Stomach smooth muscle (tissue), 2 donors: ENCODE results near the gene SPAG9.

ENCODE experiments used
- H3K27ac ChIP-seq: one replicate; pipeline ENCODE4 v1.7.0; 2013; ENCODE audit warnings: mild to moderate bottlenecking, low read length, inconsistent platforms
- H3K27me3 ChIP-seq, 2 donors: one replicate each; pipeline ENCODE4 v1.7.0; 2013; ENCODE audit warnings: low read length in 2 of 2; ENCODE audit not compliant: insufficient read depth in 2 of 2, control insufficient read depth in 1 of 2
- H3K36me3 ChIP-seq, 2 donors: one replicate each; pipeline ENCODE4 v1.7.0; 2013; ENCODE audit warnings: low read length in 2 of 2; ENCODE audit not compliant: control insufficient read depth in 2 of 2, insufficient read depth in 2 of 2
- H3K4me1 ChIP-seq: one replicate; pipeline ENCODE4 v1.7.0; 2013; ENCODE audit warnings: low read length; ENCODE audit not compliant: control insufficient read depth, insufficient read depth
- H3K4me3 ChIP-seq, 2 donors: one replicate each; pipeline ENCODE4 v1.7.0; 2013; ENCODE audit warnings: low read length in 2 of 2
- H3K9ac ChIP-seq, 2 donors: one replicate each; pipeline ENCODE4 v1.7.0; 2013; ENCODE audit warnings: low read length in 2 of 2, mild to moderate bottlenecking in 1 of 2
- H3K9me3 ChIP-seq, 2 donors: one replicate each; pipeline ENCODE4 v1.7.0; 2013; ENCODE audit warnings: low read length in 2 of 2; ENCODE audit not compliant: control insufficient read depth in 2 of 2
- donor health status: healthy.
- donor health status: Pancreatic carcinoma.

The SPAG9 gene

GRCh38 chr17:51154176-51154575 is 33.5 kb upstream of the SPAG9 start:
- H3K4me3 ChIP-seq, result peak overlapping the region; percentile 82 to 94
- H3K9me3 ChIP-seq, result no peaks in the 10 kb centered on the region
- peaks cover 0 to 6% of the 10 kb centered on the region in 2 donors for H3K36me3 ChIP-seq
- peak overlapping the region; percentile 69 to 84 for H3K9ac ChIP-seq
- no peaks in the 10 kb centered on the region for H3K27me3 ChIP-seq
- H3K27ac ChIP-seq, result no peak overlapping the region
- peaks cover 15% of the 10 kb centered on the region for H3K4me1 ChIP-seq

DNA sequence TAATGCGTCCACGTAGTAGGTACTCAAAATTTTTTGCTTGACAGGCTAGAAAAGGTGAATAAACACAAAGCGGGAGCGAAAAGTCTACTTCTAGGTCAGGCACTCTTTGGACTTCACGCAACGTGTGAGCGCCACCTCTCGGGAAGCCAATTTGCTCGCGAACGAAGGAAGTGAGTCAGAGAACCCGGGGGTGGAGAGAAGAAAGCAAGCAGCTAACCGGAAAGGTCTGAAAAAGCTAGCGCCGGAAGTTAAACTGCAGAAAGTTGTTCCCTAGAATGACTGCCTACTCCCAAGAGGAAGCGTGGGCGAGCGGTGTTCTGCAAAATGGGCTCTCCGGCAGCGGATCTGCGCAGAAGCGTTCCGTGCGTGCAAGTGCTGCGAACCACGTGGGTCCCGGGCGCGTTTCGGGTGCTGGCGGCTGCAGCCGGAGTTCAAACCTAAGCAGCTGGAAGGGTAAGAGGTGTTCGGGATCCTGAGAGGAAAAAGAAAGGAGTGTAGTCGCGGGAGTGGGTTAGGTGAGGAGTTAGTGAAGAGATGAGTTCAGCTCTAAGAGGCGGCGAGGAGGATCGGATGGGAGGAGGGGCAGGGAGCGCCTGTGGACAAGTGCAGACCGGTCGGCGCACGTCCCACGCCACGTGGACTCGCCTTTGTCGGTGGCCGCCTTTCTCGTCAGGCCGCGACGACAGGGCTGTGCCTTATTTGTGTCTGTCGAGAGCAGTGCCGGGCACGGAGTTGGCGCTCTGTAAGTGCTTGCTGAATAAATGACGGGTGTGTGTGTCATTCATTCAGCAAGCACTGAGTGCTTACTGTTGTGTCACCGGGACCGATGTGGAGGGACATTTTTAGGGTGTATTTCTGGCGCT is 32.8 kb upstream of the SPAG9 start, which contains the start of gene NME1:
Gene NME1, plus strand, starts transcription at position 350 of the 863 bp plus-strand sequence. CDS start 2,096 bp downstream, outside the sequence.
- H3K27ac ChIP-seq, result peak within 1 kb of the TSS; percentile 83
- H3K36me3 ChIP-seq, result peaks cover 0 to 4% of the 10 kb centered on the region in 2 donors
- no peaks in the 10 kb centered on the region for H3K9me3 ChIP-seq
- peaks cover 15% of the 10 kb centered on the region for H3K4me1 ChIP-seq
- H3K27me3 ChIP-seq, result no peaks in the 10 kb centered on the region
- H3K4me3 ChIP-seq, result peak within 1 kb of the TSS; percentile 82 to 94
- peak within 1 kb of the TSS; percentile 69 to 84 for H3K9ac ChIP-seq

GRCh38 chr17:51152766-51153209 is 32.1 kb upstream of the SPAG9 start:
- Histone ChIP-seq H3K27ac (peak overlapping the region; percentile 83), H3K9me3 (no peaks in the 10 kb centered on the region), H3K27me3 (no peaks in the 10 kb centered on the region), H3K9ac (peak overlapping the region; percentile 69 to 84), H3K36me3 (peaks cover 0 to 4% of the 10 kb centered on the region in 2 donors), H3K4me1 (peaks cover 15% of the 10 kb centered on the region), H3K4me3 (peak overlapping the region; percentile 67 to 94)

DNA sequence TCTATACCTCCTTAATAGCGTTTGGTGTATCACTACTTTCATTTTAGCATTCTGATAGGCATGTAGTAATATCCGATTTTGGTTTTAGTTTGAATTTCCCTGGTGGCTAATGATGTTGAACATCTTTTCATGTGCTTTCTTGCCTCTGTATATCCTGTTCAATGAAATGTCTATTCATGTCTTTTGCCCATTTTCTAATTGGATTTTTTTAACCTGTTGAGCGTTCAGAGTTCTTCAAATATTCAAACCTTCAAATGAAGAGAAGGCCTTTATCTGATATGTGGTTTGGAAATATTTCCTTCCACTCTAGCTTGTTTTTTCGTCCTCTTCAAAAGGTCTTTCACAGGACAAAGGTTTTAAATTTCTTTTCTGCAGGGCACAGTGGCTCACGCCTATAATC is 30.3 kb upstream of the SPAG9 start:
- Histone ChIP-seq H3K36me3 (no peaks in the 10 kb centered on the region), H3K27me3 (no peaks in the 10 kb centered on the region), H3K27ac (no peak overlapping the region), H3K4me3 (no peak overlapping the region), H3K9me3 (no peaks in the 10 kb centered on the region), H3K9ac (no peak overlapping the region), H3K4me1 (peaks cover 15% of the 10 kb centered on the region)

DNA sequence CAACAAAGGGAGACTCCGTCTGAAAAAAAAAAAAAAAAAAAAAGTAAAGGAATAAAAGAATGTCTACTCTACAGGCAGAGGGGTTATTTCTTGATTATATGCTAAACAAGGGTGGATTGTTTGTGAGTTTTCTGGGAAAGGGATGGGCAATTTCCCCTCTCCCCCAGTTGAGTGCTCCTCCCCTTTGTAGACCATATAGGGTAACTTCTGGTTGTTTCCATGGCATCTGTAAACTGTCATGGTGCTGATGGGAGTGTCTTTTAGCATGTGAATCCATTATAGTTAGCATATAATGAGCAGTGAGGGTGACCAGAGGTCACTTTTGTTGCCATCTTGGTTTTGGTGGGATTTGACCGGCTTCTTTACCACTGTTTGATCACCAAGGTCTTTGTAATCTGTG is 28.5 kb upstream of the SPAG9 start:
- H3K9ac ChIP-seq, result no peak overlapping the region
- H3K27ac ChIP-seq, result no peak overlapping the region
- H3K9me3 ChIP-seq, result no peaks in the 10 kb centered on the region
- no peaks in the 10 kb centered on the region for H3K27me3 ChIP-seq
- H3K4me3 ChIP-seq, result no peak overlapping the region
- H3K36me3 ChIP-seq, result no peaks in the 10 kb centered on the region
- peaks cover 8% of the 10 kb centered on the region for H3K4me1 ChIP-seq

GRCh38 chr17:51147650-51148049 is 27.0 kb upstream of the SPAG9 start:
- no peaks in the 10 kb centered on the region for H3K27me3 ChIP-seq
- no peak overlapping the region for H3K9ac ChIP-seq
- no peaks in the 10 kb centered on the region for H3K9me3 ChIP-seq
- no peaks in the 10 kb centered on the region for H3K36me3 ChIP-seq
- no peaks in the 10 kb centered on the region for H3K4me1 ChIP-seq
- no peak overlapping the region for H3K27ac ChIP-seq
- no peak overlapping the region for H3K4me3 ChIP-seq

DNA sequence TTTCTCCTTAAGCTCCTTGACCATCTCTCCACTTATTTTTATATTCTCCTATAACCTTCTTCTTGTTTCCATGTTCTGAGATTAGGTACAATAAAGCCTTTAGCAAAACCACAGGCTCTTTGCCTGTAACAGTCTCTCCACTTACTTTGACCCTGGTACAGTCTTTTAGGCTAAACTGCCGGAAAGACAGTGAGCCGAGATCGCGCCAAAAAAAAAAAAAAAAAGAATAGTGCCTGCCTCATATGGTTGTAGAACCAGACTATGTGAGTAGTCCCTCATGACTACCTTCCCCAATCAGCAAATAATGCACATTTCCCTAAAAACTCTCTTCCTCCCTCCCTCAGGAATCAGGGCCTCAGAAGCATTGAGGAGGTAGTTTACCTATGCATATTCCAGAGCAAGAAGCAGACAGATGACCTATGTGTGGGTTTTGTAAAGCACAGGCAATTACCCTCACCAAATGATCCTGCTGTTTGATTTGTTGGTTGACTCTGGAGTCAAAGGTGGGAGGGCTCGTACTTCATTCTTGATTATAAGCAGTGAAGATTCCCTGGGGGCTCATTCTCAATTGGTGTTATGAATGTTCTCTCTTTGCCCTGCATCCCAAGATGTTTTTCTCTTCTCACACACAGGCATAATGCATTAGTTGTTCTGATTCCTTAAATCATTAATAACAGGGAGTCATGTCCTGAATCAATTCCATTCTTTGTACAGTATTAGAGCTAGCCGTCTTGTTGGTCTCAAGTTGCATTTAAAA is 23.8 kb upstream of the SPAG9 start:
- Histone ChIP-seq H3K9me3 (no peaks in the 10 kb centered on the region), H3K27ac (no peak overlapping the region), H3K4me3 (no peak overlapping the region)

DNA sequence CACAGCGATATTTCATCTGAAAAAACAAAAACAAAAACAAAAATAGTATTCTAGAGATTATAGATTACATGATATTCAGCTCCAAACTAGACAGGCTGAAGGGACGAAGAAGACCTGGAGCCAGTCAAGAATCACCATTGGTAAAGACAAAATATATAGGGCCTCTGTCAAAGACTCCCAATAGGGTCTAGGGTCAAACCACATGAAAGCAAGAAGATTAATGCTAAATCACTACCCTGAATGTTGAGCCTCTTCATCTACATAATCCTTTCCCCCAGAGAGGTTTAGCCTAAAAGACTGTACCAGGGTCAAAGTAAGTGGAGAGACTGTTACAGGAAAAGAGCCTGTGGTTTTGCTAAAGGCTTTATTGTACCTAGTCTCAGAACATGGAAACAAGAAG is 21.9 kb upstream of the SPAG9 start:
- H3K4me3 ChIP-seq, result no peak overlapping the region
- H3K9ac ChIP-seq, result no peak overlapping the region
- no peaks in the 10 kb centered on the region for H3K36me3 ChIP-seq
- no peaks in the 10 kb centered on the region for H3K4me1 ChIP-seq
- no peaks in the 10 kb centered on the region for H3K9me3 ChIP-seq
- no peaks in the 10 kb centered on the region for H3K27me3 ChIP-seq
- no peak overlapping the region for H3K27ac ChIP-seq

More for the DNA sequence above, 23.8 kb upstream of the SPAG9 start:
- no peaks in the 10 kb centered on the region for H3K27me3 ChIP-seq
- no peaks in the 10 kb centered on the region for H3K36me3 ChIP-seq
- no peaks in the 10 kb centered on the region for H3K4me1 ChIP-seq
- no peak overlapping the region for H3K9ac ChIP-seq

GRCh38 chr17:51135956-51136355 is 15.3 kb upstream of the SPAG9 start:
- H3K27me3 ChIP-seq, result no peaks in the 10 kb centered on the region
- H3K27ac ChIP-seq, result no peak overlapping the region
- no peaks in the 10 kb centered on the region for H3K36me3 ChIP-seq
- H3K4me3 ChIP-seq, result no peak overlapping the region
- no peaks in the 10 kb centered on the region for H3K9me3 ChIP-seq
- peaks cover 5% of the 10 kb centered on the region for H3K4me1 ChIP-seq
- no peak overlapping the region for H3K9ac ChIP-seq

GRCh38 chr17:51133365-51133764 is 12.7 kb upstream of the SPAG9 start:
- peak overlapping the region; percentile 7 for H3K27ac ChIP-seq
- no peak overlapping the region for H3K4me3 ChIP-seq
- H3K27me3 ChIP-seq, result no peaks in the 10 kb centered on the region
- H3K9ac ChIP-seq, result no peak overlapping the region
- peaks cover 5% of the 10 kb centered on the region for H3K4me1 ChIP-seq
- no peaks in the 10 kb centered on the region for H3K36me3 ChIP-seq
- no peaks in the 10 kb centered on the region for H3K9me3 ChIP-seq
